ENCODE measurements around the gene TLCD3A. TPM values are rescaled to one million over a fixed set of nuclear protein-coding genes. Genes with fewer than 3 reads are reported as not detected.
A peak's percentile ranks its signal among the peaks of the same experiment; 100 is the strongest.

Gene TLCD3A
- total RNA-seq = 42.3 and 43.1 TPM in 2 replicates

GRCh38 chr17:732067-732901, at the start of gene TLCD3A:
TLCD3A (plus strand) TSS chr17:732596; CDS start chr17:732648, 52 bp downstream.
- Mint-ChIP-seq H3K4me3 (peak within 1 kb of the TSS; percentile 93), H3K27ac (peak within 1 kb of the TSS; percentile 94), H3K9me3 (no peaks in the 10 kb centered on the region), H3K4me1 (peaks cover 22% of the 10 kb centered on the region), H3K36me3 (ENCODE audit: low read depth) (peaks cover 37% of the 10 kb centered on the region), H3K27me3 (peaks cover 4% of the 10 kb centered on the region)
- intact Hi-C loops (cut with micrococcal nuclease) = loop anchor here (1.0 to 5.0 kb wide), 2 partner anchors 20 to 50 kb away; partner anchors contain the start of genes GEMIN4, GLOD4 and MRM3
- DNase-seq = peak; percentile 91

DNA sequence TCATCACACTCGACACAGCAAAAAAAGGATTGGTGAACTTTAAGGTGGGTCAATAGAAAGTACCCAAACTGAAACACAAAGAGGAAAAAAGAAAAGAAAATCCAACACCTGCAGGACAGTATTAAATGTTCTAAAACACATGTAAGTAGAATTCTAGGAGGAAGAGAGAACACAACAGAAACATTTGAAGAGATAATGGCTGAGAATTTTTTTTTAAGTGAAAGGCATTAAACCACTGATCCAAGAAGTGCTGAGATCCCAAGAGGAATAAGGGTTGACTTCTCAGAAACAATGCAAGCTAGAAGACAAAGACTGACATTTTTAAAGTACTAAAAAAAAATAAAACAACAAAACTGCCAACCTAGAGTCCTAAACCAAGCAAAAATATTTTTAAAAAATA, 49.4 kb upstream of the TLCD3A start:
- Mint-ChIP-seq H3K27ac (no peak overlapping the region), H3K27me3 (no peaks in the 10 kb centered on the region)
- intact Hi-C loops (cut with micrococcal nuclease) = no loop called here

GRCh38 chr17:683499-684254, 48.7 kb upstream of the TLCD3A start:
- H3K27ac Mint-ChIP-seq = no peak overlapping the region
- H3K4me3 Mint-ChIP-seq = no peak overlapping the region
- intact Hi-C loops (cut with micrococcal nuclease) = no loop called here
- no peaks in the 10 kb centered on the region for H3K27me3 Mint-ChIP-seq
- H3K9me3 Mint-ChIP-seq = no peaks in the 10 kb centered on the region
- peaks cover 30% of the 10 kb centered on the region for H3K36me3 Mint-ChIP-seq (ENCODE audit: low read depth)
- no peak for DNase-seq
- H3K4me1 Mint-ChIP-seq = peaks cover 22% of the 10 kb centered on the region

More for the DNA sequence above, 49.4 kb upstream of the TLCD3A start:
- Mint-ChIP-seq H3K4me1 (peaks cover 18% of the 10 kb centered on the region), H3K4me3 (no peak overlapping the region), H3K9me3 (no peaks in the 10 kb centered on the region), H3K36me3 (ENCODE audit: low read depth) (peaks cover 26% of the 10 kb centered on the region)
- no peak for DNase-seq

DNA sequence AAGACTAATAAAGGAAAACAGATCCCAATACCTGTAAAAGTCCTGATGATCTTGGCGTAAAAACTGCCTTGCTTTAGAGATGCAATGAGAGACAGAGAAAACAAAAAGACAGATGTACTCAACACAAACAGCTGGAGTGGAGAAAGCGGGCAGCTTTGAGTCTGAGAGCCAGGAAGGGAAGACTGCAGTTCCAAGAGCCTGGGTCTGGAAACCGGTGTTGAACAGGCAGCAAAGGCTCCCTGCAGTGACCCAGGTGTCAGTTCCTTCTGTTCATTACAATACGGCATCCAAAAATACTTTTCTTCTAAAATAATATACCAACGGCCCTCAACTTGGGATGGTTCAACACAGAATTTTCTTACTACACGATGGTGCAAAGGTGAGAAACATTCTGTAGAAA, 47.4 kb upstream of the TLCD3A start:
- H3K4me3 Mint-ChIP-seq = no peak overlapping the region
- intact Hi-C loops (cut with micrococcal nuclease) = loop anchor here (5.0 kb wide), 1 partner anchor 273 kb away; a partner anchor contains a TSS
- H3K36me3 Mint-ChIP-seq (ENCODE audit: low read depth) = peaks cover 32% of the 10 kb centered on the region
- H3K27me3 Mint-ChIP-seq = no peaks in the 10 kb centered on the region
- H3K9me3 Mint-ChIP-seq = no peaks in the 10 kb centered on the region
- H3K4me1 Mint-ChIP-seq = peaks cover 22% of the 10 kb centered on the region
- no peak for DNase-seq
- H3K27ac Mint-ChIP-seq = no peak overlapping the region

GRCh38 chr17:688100-688989, 44.1 kb upstream of the TLCD3A start:
- Mint-ChIP-seq H3K4me3 (no peak overlapping the region), H3K4me1 (peaks cover 9% of the 10 kb centered on the region), H3K27me3 (no peaks in the 10 kb centered on the region), H3K36me3 (ENCODE audit: low read depth) (peaks cover 31% of the 10 kb centered on the region), H3K27ac (no peak overlapping the region), H3K9me3 (no peaks in the 10 kb centered on the region)
- intact Hi-C loops (cut with micrococcal nuclease) = loop anchor here (5.0 kb wide), 1 partner anchor 276 kb away; a partner anchor contains a TSS
- DNase-seq = peak; percentile 73

- intact Hi-C loops (cut with micrococcal nuclease) = loop anchor here (5.0 kb wide), 1 partner anchor 277 kb away; a partner anchor contains a TSS
- H3K27me3 Mint-ChIP-seq = no peaks in the 10 kb centered on the region
- H3K4me1 Mint-ChIP-seq = peaks cover 6% of the 10 kb centered on the region
- no peak overlapping the region for H3K27ac Mint-ChIP-seq
- peaks cover 36% of the 10 kb centered on the region for H3K36me3 Mint-ChIP-seq (ENCODE audit: low read depth)
- DNase-seq = no peak
- no peak overlapping the region for H3K4me3 Mint-ChIP-seq
- H3K9me3 Mint-ChIP-seq = no peaks in the 10 kb centered on the region
Measured at GRCh38 chr17:689556-690275, 42.7 kb upstream of the TLCD3A start.

DNA sequence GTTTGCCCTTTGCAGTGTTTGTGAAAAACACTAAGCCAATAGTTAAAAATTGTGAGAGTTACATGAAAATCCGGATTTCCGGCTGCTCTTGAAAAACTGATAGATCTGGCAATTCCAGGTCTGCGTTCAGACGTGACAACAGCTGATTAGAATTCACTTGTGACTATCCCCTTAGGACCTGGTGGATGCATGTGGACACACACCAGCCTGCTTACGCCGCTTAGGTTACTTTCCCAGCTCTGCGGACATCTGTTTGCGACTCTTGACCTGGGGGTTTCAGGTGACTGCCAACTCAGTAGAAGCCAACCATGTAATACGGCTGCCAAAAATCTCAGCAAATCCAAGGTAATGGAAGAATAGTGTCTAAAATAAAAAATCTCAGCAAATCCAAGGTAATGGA, 42.0 kb upstream of the TLCD3A start:
- H3K4me3 Mint-ChIP-seq = no peak overlapping the region
- H3K9me3 Mint-ChIP-seq = no peaks in the 10 kb centered on the region
- peaks cover 42% of the 10 kb centered on the region for H3K36me3 Mint-ChIP-seq (ENCODE audit: low read depth)
- intact Hi-C loops (cut with micrococcal nuclease) = no loop called here
- H3K4me1 Mint-ChIP-seq = peaks cover 6% of the 10 kb centered on the region
- H3K27me3 Mint-ChIP-seq = no peaks in the 10 kb centered on the region
- no peak for DNase-seq
- no peak overlapping the region for H3K27ac Mint-ChIP-seq

GRCh38 chr17:691423-691822, 41.0 kb upstream of the TLCD3A start:
- H3K27me3 Mint-ChIP-seq = no peaks in the 10 kb centered on the region
- intact Hi-C loops (cut with micrococcal nuclease) = no loop called here
- peaks cover 45% of the 10 kb centered on the region for H3K36me3 Mint-ChIP-seq (ENCODE audit: low read depth)
- no peaks in the 10 kb centered on the region for H3K9me3 Mint-ChIP-seq
- H3K4me3 Mint-ChIP-seq = no peak overlapping the region
- H3K27ac Mint-ChIP-seq = no peak overlapping the region
- DNase-seq = no peak
- peaks cover 6% of the 10 kb centered on the region for H3K4me1 Mint-ChIP-seq

DNA sequence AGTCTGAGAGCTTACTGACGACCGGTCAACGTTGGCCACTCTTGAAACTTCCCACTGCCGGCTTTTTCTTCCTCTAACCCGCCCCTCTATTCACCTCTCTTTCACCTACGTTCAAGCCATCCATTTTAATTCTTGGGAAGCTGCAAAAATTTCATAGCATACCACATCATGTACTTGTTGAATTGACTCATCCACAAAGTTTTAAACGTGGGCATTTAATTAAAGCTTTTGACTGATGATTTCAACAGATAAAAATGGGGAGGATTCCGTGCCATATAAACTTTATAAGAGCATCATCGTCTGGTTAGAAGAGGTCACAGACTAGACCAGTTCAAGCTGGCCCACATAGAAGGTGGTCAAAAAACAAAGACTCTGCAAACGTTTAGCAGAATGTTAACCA, 40.3 kb upstream of the TLCD3A start:
- H3K27ac Mint-ChIP-seq = no peak overlapping the region
- intact Hi-C loops (cut with micrococcal nuclease) = no loop called here
- DNase-seq = no peak
- H3K9me3 Mint-ChIP-seq = no peaks in the 10 kb centered on the region
- H3K4me3 Mint-ChIP-seq = no peak overlapping the region
- H3K4me1 Mint-ChIP-seq = peaks cover 6% of the 10 kb centered on the region
- no peaks in the 10 kb centered on the region for H3K27me3 Mint-ChIP-seq
- peaks cover 48% of the 10 kb centered on the region for H3K36me3 Mint-ChIP-seq (ENCODE audit: low read depth)

DNA sequence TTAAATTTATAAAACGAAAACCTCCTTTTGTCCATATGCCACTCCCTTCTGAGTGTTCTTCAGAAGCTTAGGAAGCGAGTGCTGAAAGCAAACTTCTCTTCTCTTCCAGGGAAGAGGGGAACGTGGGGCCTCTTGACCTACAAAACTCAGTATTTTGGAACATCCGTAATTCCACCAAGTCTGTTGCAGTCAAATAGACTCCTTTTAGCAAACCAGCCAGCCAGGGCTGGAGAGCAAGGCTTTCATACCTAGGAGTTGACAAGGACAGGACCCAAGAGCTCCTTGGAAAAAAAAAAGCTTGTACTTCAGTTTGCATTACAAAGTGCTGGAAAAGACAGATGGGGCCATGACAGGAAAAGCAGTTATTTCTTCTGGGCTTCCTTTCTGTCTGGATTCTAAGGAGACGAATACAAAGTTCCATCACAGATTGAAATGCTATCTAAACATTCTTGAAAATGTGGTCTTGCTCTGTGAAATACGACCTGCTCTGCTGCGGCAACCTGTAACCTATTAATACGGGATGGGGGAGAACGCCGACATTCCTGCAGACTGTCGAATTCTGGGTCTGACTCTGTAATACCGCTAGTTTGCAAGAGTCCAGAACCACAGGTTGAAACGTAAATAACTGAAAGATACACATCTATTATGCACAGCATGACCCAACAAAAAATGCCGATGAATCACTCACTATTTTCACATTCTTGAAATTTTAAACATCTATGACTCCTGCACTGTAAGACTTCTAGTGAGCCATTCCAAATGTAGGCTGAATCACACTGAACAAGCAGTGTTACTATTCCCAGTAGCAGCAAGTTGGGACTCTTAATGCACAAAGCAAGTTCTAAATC, 38.4 kb upstream of the TLCD3A start:
- Mint-ChIP-seq H3K36me3 (ENCODE audit: low read depth) (peaks cover 48% of the 10 kb centered on the region), H3K9me3 (no peaks in the 10 kb centered on the region), H3K27ac (no peak overlapping the region), H3K27me3 (no peaks in the 10 kb centered on the region), H3K4me3 (no peak overlapping the region), H3K4me1 (peaks cover 1% of the 10 kb centered on the region)
- intact Hi-C loops (cut with micrococcal nuclease) = no loop called here
- DNase-seq = no peak

DNA sequence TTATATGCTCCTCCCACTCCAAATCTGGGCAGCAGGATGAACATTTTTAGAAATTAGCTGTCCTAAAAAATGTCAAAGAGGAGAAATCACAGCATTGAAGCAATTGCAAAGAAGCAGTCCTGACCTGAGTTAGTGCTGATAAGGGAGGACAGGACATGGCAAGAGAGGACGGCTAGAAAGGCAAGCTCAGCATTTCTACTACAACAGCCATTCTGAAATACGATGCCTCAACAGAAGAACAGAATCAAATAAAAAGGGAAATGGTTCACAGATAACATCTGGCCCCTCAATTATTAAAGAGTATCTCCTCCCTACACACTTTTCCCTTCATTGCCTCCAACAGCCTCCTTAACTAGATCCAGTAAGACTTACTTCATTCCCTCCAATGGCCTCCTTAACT, 36.0 kb upstream of the TLCD3A start:
- Mint-ChIP-seq H3K27me3 (no peaks in the 10 kb centered on the region), H3K4me3 (no peak overlapping the region), H3K9me3 (no peaks in the 10 kb centered on the region), H3K4me1 (peaks cover 2% of the 10 kb centered on the region), H3K36me3 (ENCODE audit: low read depth) (peaks cover 38% of the 10 kb centered on the region), H3K27ac (no peak overlapping the region)
- no peak for DNase-seq
- intact Hi-C loops (cut with micrococcal nuclease) = no loop called here

- peaks cover 32% of the 10 kb centered on the region for H3K36me3 Mint-ChIP-seq (ENCODE audit: low read depth)
- peaks cover 2% of the 10 kb centered on the region for H3K4me1 Mint-ChIP-seq
- no peak overlapping the region for H3K27ac Mint-ChIP-seq
- H3K27me3 Mint-ChIP-seq = no peaks in the 10 kb centered on the region
- no peak overlapping the region for H3K4me3 Mint-ChIP-seq
- intact Hi-C loops (cut with micrococcal nuclease) = no loop called here
- H3K9me3 Mint-ChIP-seq = no peaks in the 10 kb centered on the region
- no peak for DNase-seq
Measured at GRCh38 chr17:697682-698081, 34.7 kb upstream of the TLCD3A start.
